ENCODE data around the gene MMS19. TPM values are rescaled to one million over a fixed set of nuclear protein-coding genes. Genes with fewer than 3 reads are reported as not detected.

The MMS19 gene
- total RNA-seq, 1 experiment from 2014 or later = 63.2 TPM

GRCh38 chr10:97466755-97467154 is 31.5 kb downstream of the MMS19 start:
- no peak for DNase-seq (ENCODE audit: extremely low read depth, low read depth)

GRCh38 chr10:97465982-97466381 is 32.2 kb downstream of the MMS19 start:
- no peak for DNase-seq (ENCODE audit: extremely low read depth, low read depth)

- DNase-seq (ENCODE audit: extremely low read depth, low read depth) = no peak
Observed at GRCh38 chr10:97464226-97464625, 34.0 kb downstream of the MMS19 start.

- DNase-seq (ENCODE audit: extremely low read depth, low read depth) = peak; percentile 50
Observed at GRCh38 chr10:97463363-97464132, 34.7 kb downstream of the MMS19 start.

- no peak for DNase-seq (ENCODE audit: extremely low read depth, low read depth)
Observed at GRCh38 chr10:97462309-97462708, 35.9 kb downstream of the MMS19 start.

- DNase-seq (ENCODE audit: extremely low read depth, low read depth) = no peak
Observed at GRCh38 chr10:97459933-97460332, 38.3 kb downstream of the MMS19 start.

GRCh38 chr10:97459111-97459510 is 39.1 kb downstream of the MMS19 start:
- no peak for DNase-seq (ENCODE audit: extremely low read depth, low read depth)

GRCh38 chr10:97456686-97457065 is 41.5 kb downstream of the MMS19 start:
- DNase-seq (ENCODE audit: extremely low read depth, low read depth) = no peak

- DNase-seq (ENCODE audit: extremely low read depth, low read depth) = no peak
Observed at GRCh38 chr10:97456034-97456685, 42.1 kb downstream of the MMS19 start.

- DNase-seq (ENCODE audit: extremely low read depth, low read depth) = no peak
Observed at GRCh38 chr10:97454330-97455036, 43.7 kb downstream of the MMS19 start.

GRCh38 chr10:97452352-97452751 is 45.9 kb downstream of the MMS19 start:
- DNase-seq (ENCODE audit: extremely low read depth, low read depth) = no peak

- DNase-seq (ENCODE audit: extremely low read depth, low read depth) = no peak
Observed at GRCh38 chr10:97451605-97452004, 46.6 kb downstream of the MMS19 start.

GRCh38 chr10:97450828-97451227 is 47.4 kb downstream of the MMS19 start:
- DNase-seq (ENCODE audit: extremely low read depth, low read depth) = no peak

- DNase-seq (ENCODE audit: extremely low read depth, low read depth) = peak; percentile 95
Observed at GRCh38 chr10:97445722-97446639, 52.2 kb downstream of the MMS19 start, which contains the start of the genes EXOSC1 and ZDHHC16. EXOSC1 (minus strand) TSS chr10:97446006; CDS start chr10:97445985, 21 bp downstream. ZDHHC16 (plus strand) TSS chr10:97446175; CDS start chr10:97451676, 5,501 bp downstream.

GRCh38 chr10:97445357-97445721 is 52.9 kb downstream of the MMS19 start:
- DNase-seq (ENCODE audit: extremely low read depth, low read depth) = no peak

- no peak for DNase-seq (ENCODE audit: extremely low read depth, low read depth)
Observed at GRCh38 chr10:97444212-97444611, 54.0 kb downstream of the MMS19 start.

GRCh38 chr10:97442277-97442676 is 55.9 kb downstream of the MMS19 start:
- DNase-seq (ENCODE audit: extremely low read depth, low read depth) = no peak

GRCh38 chr10:97435211-97435610 is 63.0 kb downstream of the MMS19 start:
- no peak for DNase-seq (ENCODE audit: extremely low read depth, low read depth)

GRCh38 chr10:97434557-97434956 is 63.7 kb downstream of the MMS19 start:
- no peak for DNase-seq (ENCODE audit: extremely low read depth, low read depth)

- DNase-seq (ENCODE audit: extremely low read depth, low read depth) = no peak
Observed at GRCh38 chr10:97434055-97434454, 64.2 kb downstream of the MMS19 start.
